NCI-H2227 (cell line): ENCODE results near the gene C4orf36.

Experiments
- DNase-seq: peaks from one replicate; lab custom pipeline; 2025; ENCODE audit not compliant: unreplicated experiment; lab: John Stamatoyannopoulos, UW

C4orf36 gene

DNA sequence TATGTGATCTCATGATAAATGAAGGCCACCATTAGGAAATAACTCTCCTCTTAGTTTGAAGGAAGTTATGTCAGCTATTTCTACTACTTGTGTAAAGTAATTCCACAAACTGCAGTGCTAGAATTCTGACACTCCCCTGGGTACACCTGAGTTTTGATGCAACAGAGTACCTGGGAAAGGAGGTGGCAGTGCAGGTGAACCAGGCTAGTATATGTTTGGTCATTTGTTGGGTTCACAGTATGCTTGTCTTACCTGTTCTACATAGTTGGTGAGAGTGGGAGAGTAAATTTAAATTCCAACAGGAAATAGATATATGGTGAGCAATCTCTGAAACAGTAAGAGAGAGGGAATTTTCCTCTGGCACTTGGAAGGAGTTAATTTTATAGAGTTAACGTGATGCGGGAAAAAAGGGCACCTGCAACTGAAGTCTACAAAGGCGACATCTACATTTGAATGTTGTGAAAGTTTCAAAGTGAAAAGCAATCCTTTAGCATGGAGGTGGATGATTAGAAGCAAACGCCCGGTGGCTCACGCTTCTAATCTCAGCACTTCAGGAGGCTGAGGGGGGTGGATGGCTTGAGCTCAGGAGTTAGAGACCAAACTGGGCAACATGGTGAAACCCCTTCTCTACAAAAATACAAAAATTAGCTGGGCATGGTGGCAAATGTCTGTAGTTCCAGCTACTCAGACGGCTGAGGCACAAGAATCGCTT, 34.7 kb downstream of the C4orf36 start:
- DNase-seq: no peak

DNA sequence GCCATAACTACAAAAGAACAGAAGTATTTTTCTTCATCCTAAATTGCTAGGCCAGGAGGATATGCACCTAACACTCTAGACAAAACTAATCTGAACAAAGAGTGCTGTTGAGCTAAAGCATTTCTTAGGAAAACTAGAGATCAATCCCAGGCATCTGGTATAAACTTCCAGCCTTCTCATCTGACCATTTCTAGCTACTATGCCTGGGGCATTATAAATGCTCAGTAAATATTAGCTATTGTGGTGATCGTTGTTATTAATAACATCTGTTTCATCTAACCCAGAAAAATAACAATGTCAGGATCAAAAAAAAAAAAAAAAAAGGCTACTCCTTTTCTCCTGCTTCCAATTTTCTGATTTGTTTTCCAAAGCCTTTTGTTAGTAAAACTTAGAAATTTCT, 35.3 kb downstream of the C4orf36 start:
- no peak for DNase-seq

DNA sequence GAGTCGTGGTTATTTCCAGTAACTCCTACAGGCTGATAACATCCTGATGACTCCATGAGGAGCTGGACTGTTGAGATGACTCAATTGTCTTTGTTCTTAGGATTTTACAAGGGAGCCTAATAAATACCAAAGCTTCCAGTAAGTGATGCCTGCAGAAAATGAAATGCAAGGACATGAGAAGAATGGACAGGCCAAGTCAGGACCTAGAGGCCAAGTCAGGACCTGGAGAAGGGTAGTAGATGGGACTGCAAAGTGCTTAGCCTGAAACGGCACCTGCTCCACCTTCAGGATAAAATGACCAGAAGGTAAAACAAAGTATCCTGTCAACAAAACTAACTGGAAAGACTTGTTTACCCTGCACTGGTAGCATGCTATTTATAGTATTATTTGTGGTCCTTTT, 36.6 kb downstream of the C4orf36 start:
- DNase-seq: no peak

GRCh38 chr4:86853209-86853608, 39.0 kb downstream of the C4orf36 start:
- DNase-seq: no peak

DNA sequence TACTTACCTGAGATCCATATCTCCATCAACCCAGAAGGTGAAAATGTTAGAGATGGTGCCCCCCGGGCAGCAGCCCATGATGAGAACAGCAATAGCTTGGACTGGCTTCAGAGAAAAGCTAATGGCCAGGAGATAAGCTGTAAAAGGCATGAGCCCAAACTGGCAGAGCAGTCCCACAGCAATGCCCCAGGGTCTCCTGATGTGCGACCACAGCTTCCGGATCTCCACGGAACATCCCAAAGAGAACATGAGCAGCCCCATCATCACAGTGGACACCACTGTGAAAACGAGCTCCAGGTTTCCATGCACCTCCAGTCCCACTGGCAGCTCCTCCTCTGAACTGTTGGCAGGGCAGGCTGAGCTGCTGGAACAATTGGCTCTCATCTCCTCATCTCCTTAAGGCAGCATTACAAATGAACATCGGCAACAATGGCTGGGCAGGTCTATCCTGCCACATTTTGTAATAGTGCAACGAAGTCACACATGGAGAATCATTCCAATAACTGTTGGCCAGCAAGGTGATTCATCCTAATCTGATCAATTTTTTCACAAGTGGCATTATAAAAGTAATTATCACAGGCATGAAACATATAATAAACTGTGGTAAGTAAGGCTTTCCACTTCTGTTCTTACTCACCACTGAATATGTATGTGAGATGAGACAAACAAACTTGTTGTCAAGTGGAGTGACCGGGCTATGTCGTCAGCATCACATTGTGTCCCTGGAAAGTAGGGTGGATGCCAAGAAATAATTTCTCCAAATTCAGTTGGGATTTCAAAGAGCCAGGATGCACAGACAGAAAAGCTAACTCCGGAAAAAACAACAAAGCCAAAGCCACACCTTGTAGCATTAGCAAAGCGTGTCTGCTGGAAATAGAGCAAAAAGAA, 43.2 kb downstream of the C4orf36 start, which contains the start of gene SLC10A6:
TSS of gene SLC10A6 (minus strand) at position 653 of the 888 bp plus-strand sequence. CDS start at position 384, 269 bp downstream.
- no peak for DNase-seq

DNA sequence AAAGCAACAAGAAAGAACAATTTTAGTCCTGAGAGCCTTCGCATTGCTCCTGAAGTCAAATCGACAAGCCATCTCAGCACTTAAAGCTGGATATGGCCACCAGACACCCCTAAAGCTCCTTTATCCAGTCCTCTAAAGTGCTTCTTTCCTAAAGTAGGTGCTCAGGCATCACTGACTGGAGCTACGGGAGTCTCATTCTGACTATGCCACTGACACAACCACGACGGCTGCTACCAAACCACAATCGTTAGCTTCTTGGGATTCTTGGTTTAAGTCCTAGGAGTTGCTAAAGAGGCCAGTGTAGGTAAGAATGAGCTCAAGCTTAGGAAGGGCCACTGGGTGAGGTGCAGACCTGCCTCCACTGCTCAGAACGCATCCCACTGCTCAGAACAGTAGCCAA, 44.1 kb downstream of the C4orf36 start:
- no peak for DNase-seq

DNA sequence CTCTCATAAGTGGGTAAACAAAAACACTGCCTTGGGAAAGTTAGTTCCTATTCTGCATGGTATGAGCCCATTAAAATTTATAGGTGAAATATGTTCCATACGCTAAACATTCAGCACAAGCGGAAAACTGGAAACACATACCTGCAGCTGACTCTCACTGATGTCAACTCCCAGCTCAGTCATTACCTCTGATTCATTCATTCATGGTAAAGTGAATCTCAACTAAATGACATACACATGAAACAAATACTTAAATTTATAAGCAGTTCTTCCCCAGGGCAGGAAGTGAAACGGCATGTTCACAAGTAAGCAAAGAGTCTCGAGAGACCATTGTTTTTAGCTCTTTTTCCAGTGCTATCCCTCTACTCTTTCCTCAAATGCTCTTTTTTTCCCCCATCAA, 44.7 kb downstream of the C4orf36 start:
- no peak for DNase-seq

DNA sequence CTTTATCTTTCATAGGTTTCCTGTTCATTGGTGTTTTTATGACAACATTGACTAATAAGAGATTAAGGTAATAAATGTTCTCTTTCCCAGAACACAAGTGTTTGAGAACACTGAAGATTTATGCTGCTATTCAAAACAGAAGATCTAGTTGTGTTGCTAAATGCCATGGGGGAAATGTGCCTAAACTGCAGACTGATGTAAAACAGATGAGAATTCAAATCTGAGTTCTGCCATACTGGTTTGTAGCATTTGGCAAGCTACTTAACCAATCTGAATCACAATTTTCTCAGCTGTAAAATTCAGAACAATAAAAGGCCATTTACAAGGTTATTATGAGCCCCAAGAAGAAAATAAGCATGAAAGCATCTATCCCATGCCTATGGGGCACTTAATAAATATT, 45.3 kb downstream of the C4orf36 start:
- no peak for DNase-seq

DNA sequence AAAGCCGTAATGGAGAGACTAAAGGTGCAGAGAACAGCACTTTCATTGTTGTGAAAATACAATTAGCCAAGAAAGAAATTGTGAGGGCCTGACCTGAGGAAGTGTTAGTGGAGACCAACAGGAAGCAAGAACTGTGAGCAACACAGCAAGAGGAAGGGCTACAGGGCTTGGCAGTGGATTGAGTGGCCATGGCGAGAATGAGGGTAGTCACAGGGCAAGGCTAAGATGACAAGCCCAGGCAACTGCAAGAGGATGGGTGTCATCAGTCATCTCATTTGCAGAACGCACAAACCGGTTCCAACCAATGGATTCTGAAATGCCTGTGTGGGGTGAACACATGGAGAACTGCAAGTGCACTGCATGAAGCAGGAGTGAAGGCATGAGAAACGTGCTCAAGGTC, 46.6 kb downstream of the C4orf36 start:
- no peak for DNase-seq

DNA sequence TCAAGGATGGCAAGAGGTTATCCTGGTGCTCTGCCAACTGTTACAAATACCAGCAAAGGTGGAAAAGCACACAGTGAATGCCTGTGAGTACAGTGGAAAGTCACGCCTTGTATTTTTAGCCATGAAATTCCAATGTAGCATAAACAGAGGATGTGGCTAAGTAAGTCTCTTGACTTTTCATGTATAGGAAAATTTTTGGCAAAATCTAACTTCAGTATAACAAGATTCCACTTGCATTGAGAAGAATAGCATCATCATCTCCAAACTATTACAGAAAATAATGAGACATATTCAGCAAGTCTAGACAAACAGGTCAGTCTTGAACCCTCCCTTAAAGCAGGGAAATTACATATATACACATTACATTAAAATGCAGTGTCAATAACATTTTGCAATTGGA, 50.9 kb downstream of the C4orf36 start:
- no peak for DNase-seq

GRCh38 chr4:86840858-86841257, 51.4 kb downstream of the C4orf36 start:
- DNase-seq: no peak

DNA sequence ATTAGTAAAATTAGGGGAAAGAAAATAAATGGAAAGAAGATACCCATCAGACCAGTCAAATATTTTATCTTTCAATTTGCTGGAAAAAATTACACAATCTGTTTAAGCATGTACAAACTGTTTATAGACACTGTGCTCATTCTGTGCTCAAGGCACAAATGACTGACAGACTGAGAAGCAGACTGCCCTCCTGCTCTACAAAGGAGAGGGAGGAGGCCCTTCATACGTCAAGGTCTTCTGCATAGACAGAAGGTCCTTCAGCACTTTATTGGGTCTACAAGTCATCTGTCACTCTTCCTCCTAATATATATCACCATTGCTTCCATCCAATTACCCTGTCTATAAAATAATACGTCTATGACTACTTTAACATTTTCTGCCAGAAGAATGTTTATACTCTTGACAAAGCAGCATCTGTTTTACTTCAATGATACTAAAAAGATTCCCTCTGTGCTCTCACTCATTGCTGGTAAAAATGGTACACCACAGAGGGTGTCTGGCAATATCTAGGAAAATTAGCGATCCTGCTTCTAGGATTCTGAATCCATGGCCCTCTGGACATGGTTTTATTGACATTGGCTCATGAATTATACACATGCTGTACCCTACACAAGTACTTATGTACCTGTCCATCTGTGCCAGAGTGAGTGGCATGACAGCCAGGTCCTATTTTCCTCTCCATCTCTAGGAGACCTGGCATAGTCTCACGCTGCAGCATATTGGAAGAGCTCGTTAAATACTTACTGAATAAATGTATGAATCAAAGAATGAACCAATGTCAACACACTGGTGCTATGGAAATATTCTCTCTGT, 54.3 kb downstream of the C4orf36 start:
- DNase-seq: no peak

- DNase-seq: no peak
Measured at GRCh38 chr4:86835677-86836076, 56.5 kb downstream of the C4orf36 start.

DNA sequence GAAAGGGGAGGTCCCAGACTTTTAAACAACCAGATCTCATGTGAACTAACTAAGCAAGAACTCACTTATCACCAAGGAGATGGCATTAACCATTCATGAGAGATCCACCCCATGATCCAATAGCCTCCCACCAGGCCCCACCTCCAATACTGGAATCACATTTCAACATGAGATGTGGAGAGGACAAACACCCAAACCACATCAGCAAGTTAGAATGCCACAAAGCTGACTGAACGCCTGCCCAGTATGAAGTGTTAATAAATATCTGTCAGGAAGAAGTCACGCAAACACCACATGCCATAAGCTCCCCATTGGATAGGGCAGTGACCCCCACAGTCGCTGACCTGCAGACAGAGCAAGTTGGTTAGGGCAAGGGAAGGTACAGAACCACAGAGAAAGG, 57.3 kb downstream of the C4orf36 start:
- DNase-seq: no peak

DNA sequence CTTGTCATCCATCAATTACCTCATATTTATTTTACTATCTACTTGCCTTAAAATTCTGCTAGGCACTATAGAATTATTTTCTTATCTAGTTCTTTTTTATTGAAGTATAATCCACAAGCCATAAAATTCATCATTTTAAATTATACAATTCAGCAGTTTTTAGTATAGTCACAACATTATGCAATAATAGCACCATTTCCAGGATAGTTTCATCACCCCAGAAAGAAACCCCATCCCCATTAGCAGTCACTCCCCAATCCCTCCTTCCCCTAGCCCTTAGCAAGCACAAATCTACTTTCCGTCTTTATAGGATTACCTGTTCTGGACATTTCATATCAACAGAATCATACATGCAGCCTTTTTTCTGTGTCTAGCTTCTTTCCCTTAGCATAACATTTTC, 58.6 kb downstream of the C4orf36 start:
- DNase-seq: no peak

- DNase-seq: no peak
Measured at GRCh38 chr4:86831262-86832130, 60.7 kb downstream of the C4orf36 start.
